Right atrium auricular region (tissue), 2 donors: ENCODE results near the gene TPD52L2. TPM values are rescaled to one million over a fixed set of nuclear protein-coding genes. Genes with fewer than 3 reads are reported as not detected.

ENCODE experiments used
- DNase-seq: peaks from one replicate; pipeline ENCODE4 v3.0.0-alpha.2; 2019; ENCODE audit warnings: low spot score
- H3K27ac ChIP-seq, 2 donors: fragments of 200-600 bp; sonication (generic); 1 replicate in 1 of 2; 2 replicates in 1 of 2; pipeline ENCODE4 v1.5.1; 2016 to 2019
- H3K27me3 ChIP-seq, 2 donors: fragments of 200-600 bp; sonication (generic); one replicate each; pipeline versions ENCODE4 v1.5.1 to v1.6.0; 2017 to 2019
- H3K36me3 ChIP-seq: fragments of 200-600 bp; sonication (generic); one replicate; pipeline ENCODE4 v1.5.1; 2016
- H3K4me1 ChIP-seq, 2 donors: fragments of 200-600 bp; sonication (generic); one replicate each; pipeline versions ENCODE4 v1.5.1 to v1.6.0; 2017 to 2019
- H3K4me3 ChIP-seq, 2 donors: fragments of 200-600 bp; sonication (generic); 1 replicate in 1 of 2; 2 replicates in 1 of 2; pipeline ENCODE4 v1.5.1; 2017 to 2019; ENCODE audit warnings: mild to moderate bottlenecking in 1 of 2, moderate library complexity in 1 of 2
- H3K9me3 ChIP-seq, 2 donors: fragments of 200-600 bp; sonication (generic); one replicate each; pipeline ENCODE4 v1.5.1; 2019
- total RNA-seq, 2 donors: library from RNA; depleted of rRNA; stranded (reverse); fragments of >200 nt; gene quantifications; one replicate each; pipeline ENCODE4 v1.1.0, GENCODE V29; 2016
- TF ChIP-seq, protein P1 (sequence below), 2 donors: fragments of 200-600 bp; sonication (generic); IDR thresholded peaks; one replicate each; pipeline ENCODE4 v1.5.1; 2019; ENCODE audit warnings: antibody characterized with exemption in 2 of 2

The TPD52L2 gene
- total RNA-seq, 2 donors from 2014 or later: 80.6 to 84.0 TPM

DNA sequence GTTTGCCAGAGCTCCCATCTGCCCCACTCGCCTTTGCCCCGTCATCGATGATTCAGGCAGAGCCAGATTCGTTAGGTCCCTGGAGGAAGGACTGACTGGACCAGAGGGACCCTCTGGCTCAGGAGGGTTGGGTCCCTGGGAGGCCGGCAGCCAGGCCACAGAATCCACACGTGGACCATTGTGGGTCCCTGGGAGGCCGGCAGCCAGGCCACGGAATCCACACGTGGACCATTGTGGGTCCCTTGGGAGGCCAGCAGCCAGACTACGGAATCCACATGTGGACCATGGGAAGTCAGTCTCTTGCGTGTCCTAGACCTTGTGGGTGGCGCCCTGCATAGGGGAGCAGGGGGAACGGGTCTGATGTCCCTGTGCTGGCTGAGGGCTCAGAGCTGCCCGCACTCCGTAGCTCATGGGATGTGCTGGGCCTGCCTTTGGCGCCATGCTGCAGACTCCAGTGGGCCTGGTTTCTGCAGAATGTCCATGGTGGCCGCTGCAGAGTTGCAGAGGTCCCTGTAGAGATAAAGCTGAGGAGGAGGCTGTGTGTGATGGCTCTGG, 67.6 kb downstream of the TPD52L2 start:
- Histone ChIP-seq H3K27ac (peak overlapping the region in 1 of 2 donors; percentile 36), H3K4me3 (no peak overlapping the region), H3K9me3 (no peaks in the 10 kb centered on the region), H3K27me3 (no peaks in the 10 kb centered on the region), H3K36me3 (peaks cover 68% of the 10 kb centered on the region), H3K4me1 (peaks cover 0 to 16% of the 10 kb centered on the region in 2 donors)
- TF ChIP-seq, protein P1, sequence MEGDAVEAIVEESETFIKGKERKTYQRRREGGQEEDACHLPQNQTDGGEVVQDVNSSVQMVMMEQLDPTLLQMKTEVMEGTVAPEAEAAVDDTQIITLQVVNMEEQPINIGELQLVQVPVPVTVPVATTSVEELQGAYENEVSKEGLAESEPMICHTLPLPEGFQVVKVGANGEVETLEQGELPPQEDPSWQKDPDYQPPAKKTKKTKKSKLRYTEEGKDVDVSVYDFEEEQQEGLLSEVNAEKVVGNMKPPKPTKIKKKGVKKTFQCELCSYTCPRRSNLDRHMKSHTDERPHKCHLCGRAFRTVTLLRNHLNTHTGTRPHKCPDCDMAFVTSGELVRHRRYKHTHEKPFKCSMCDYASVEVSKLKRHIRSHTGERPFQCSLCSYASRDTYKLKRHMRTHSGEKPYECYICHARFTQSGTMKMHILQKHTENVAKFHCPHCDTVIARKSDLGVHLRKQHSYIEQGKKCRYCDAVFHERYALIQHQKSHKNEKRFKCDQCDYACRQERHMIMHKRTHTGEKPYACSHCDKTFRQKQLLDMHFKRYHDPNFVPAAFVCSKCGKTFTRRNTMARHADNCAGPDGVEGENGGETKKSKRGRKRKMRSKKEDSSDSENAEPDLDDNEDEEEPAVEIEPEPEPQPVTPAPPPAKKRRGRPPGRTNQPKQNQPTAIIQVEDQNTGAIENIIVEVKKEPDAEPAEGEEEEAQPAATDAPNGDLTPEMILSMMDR (IDR thresholded peaks at IDR 0.05): no peak
- no peak for DNase-seq

DNA sequence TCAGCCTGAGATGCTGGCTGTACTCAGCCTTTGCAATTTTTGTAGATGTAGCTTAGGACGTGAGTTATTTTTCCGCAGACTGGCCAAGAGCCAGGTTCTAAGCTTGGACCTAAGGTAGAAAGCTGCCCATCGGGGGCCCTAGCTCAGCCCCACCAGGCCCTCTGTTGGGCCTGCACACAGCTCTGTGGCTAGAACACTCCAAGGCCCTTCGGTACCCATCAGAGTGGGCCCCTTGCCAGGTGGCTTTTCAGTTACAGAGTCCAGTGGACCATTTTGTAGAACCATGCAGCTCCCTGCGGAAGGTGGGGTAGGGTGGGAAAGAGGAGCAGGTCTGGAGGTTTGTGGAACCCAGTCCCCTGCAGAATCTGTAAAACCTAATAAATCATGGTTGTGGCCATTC, 68.6 kb downstream of the TPD52L2 start:
- Histone ChIP-seq H3K27ac (peak overlapping the region in 1 of 2 donors; percentile 36), H3K36me3 (peaks cover 69% of the 10 kb centered on the region)
- no peak for DNase-seq

DNA sequence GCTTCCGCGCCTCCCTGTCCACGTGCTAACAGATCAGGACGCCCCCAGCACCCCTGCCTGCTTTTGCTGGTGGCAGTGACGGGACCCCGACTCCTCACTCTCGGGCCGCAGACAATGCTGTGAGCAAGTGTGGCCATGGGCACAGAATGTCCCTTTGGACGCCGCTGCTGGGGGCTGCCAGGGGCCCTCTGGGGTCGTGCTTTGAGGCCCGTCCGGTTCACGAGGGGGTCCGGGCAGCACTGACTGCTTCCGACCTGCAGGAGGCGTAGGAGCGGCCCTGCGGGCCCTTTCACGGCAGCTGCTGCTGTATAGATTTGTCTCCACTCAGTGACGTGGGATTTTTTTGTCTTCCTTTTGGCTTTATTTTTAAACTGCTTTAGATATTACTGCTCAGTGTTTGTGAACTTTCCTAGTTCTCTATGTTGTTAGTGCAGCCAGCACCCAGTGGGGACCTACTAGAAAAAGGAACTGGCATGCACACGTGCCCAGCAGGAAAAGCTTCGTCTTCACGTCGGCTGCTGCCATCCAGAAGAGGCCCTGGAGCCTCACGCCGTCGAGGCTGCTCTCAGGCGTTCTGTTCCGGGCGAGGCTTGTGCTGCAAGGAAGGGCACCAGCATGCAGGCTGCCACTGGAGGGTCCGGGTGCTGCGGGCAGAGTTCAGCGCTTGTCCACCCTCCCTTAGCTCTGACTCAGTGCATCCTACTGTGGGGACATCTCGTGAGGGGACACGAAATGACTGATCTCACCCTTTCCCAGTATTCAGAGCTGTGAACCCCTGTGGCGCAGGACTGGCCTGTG, 69.4 kb downstream of the TPD52L2 start:
- H3K9me3 ChIP-seq: no peaks in the 10 kb centered on the region
- H3K27ac ChIP-seq: peak overlapping the region in 1 of 2 donors; percentile 36
- H3K4me3 ChIP-seq: no peak overlapping the region
- H3K27me3 ChIP-seq: no peaks in the 10 kb centered on the region
- peaks cover 0 to 16% of the 10 kb centered on the region in 2 donors for H3K4me1 ChIP-seq
- TF ChIP-seq, protein P1 (IDR thresholded peaks at IDR 0.05): peak in 1 of 2 donors; percentile 40
- peaks cover 69% of the 10 kb centered on the region for H3K36me3 ChIP-seq
- DNase-seq: no peak

More for the DNA sequence above, 68.6 kb downstream of the TPD52L2 start:
- no peaks in the 10 kb centered on the region for H3K9me3 ChIP-seq
- no peaks in the 10 kb centered on the region for H3K27me3 ChIP-seq
- H3K4me1 ChIP-seq: peaks cover 0 to 16% of the 10 kb centered on the region in 2 donors
- H3K4me3 ChIP-seq: no peak overlapping the region
- TF ChIP-seq, protein P1 (IDR thresholded peaks at IDR 0.05): no peak

DNA sequence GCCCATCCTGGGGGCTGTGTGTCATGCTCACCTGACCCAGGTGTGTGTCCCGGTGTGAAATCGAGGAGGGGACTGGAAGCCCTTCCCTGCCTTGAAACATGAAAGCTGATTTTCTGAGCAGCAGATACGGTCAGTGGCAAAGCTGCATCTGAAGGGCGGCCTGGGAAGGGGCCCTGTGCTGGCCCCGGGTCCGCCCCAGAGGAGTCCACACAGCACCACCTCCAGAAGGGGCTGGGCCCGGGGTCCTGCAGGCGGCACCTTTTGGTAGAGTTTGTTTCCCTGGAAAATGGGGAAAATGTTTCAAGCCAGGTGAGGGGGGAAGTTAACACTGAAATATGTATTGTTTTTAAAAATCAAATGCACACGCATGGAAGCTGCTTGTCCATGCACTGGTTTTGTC, 70.4 kb downstream of the TPD52L2 start:
- Histone ChIP-seq H3K36me3 (peaks cover 71% of the 10 kb centered on the region), H3K27me3 (no peaks in the 10 kb centered on the region), H3K4me1 (peaks cover 0 to 13% of the 10 kb centered on the region in 2 donors), H3K4me3 (no peak overlapping the region), H3K27ac (no peak overlapping the region), H3K9me3 (no peaks in the 10 kb centered on the region)
- no peak for DNase-seq
- TF ChIP-seq, protein P1 (IDR thresholded peaks at IDR 0.05): no peak

DNA sequence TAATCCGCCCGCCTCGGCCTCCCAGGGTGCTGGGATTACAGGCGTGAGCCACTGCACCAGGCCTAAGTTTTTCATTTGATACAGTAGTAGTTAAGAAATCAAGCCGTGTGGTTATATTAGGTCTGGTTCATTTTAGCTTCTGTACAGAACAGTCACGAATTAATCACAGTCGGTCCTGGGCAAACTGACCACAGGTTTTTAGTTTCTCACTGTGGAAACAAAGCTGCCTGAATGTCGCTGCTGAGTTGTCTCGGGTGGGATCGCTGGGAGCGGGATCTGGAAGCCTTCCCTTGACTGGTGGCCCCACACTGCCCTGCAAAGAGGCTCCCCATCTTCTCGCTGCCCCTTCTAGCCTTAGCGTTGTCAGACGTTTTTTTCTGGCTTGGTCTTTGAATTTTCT, 72.5 kb downstream of the TPD52L2 start:
- H3K4me1 ChIP-seq: peaks cover 0 to 17% of the 10 kb centered on the region in 2 donors
- no peak overlapping the region for H3K27ac ChIP-seq
- H3K27me3 ChIP-seq: no peaks in the 10 kb centered on the region
- H3K9me3 ChIP-seq: no peaks in the 10 kb centered on the region
- TF ChIP-seq, protein P1 (IDR thresholded peaks at IDR 0.05): no peak
- no peak for DNase-seq
- no peak overlapping the region for H3K4me3 ChIP-seq
- H3K36me3 ChIP-seq: peaks cover 63% of the 10 kb centered on the region
